GM18909 (cell line): ENCODE results near the gene PNMA1.

ENCODE experiments used
- ATAC-seq: cut with Tn5 transposase; IDR thresholded peaks from one replicate; pipeline ENCODE4 v1.9.1; 2021; ENCODE audit warnings: mild to moderate bottlenecking; ENCODE audit not compliant: unreplicated experiment, poor library complexity

The PNMA1 gene

DNA sequence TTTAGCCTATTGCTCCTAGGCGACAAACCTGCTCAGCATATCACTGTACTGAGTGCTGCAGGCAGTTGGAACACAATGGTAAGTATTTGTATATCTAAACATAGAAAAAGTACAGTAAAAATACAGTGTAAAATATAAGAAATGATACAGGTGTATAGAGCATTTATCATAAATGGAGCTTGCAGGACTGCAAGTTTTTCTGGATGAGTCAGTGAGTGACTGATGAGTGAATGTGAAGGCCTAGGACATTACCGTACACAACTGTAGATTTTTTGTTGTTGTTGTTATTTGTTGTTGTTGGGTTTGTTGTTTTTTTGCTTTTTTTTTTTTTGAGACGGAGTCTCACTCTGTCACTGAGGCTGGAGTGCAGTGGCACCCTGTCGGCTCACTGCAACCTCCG, 33.4 kb downstream of the PNMA1 start:
- ATAC-seq: no peak

- no peak for ATAC-seq
Observed at GRCh38 chr14:73678698-73679097, 35.5 kb downstream of the PNMA1 start.

DNA sequence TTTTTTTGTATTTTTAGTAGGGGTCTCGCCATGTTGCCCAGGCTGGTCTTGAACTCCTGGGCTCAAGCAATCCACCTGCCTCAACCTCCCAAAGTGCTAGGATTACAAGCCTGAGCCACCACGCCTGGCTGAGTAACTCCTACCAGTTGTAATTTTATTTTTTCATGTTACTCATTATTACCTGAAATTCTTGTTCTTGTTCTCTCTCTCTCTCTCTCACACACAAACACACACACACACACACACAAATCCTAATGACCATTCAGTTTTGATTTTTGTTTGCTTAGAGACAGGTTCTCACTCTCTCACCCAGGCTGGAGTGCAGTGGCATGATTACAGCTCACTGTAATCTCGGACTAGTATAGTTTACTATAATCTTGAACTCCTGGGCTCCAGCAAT, 39.2 kb downstream of the PNMA1 start:
- ATAC-seq: no peak

GRCh38 chr14:73667854-73668253, 46.3 kb downstream of the PNMA1 start:
- ATAC-seq: no peak

- no peak for ATAC-seq
Observed at GRCh38 chr14:73666583-73666982, 47.6 kb downstream of the PNMA1 start.

DNA sequence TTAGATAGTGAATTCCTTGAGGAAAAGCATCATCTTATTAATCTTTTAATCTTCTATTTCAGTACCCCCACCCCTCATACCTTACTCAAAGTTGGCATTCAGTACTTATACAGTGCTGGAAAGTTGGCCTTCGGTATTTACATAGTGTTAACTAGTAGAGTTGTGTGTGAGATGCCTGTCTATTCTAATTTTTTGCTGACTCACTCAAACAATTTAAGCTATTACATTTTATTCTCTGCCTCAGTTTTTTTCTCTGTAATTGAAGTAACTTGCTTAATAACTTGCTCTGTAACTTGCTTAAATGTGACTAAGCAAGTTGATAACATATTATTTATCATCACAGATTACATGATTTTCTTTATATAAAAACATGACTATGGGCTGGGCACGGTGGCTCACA, 49.1 kb downstream of the PNMA1 start:
- ATAC-seq: no peak

DNA sequence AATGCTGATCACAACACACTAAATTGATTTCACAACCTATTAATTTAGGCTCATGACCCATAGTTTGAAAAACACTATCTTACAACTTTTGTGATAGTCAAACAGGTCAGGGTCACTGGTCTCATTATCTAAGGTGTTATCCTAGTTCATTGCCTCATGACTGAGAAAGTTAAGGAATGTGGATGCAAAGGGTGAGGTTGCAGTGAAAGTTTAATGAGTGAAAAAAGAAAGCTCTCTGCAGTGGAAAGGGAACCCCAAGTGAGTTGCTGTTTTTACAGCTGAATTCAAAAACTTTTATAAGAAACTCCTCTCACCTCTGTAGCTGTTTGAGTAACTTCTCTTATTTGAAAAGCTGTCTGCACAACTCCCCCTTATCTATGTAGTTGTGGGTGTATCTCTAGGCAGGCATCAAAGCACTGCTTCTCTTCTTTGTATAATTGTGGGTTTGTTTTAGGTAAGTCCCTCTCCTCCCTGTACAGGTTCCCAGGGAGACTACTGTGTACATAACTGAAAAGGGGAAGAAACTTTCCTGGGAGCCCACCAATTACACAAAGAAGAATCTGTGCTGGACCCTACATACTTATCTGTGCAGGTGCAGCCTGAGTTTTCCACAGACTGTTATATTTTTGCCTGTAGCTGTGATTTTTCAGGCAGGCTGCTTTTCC, 50.5 kb downstream of the PNMA1 start:
- ATAC-seq: no peak

GRCh38 chr14:73662487-73662943, 51.7 kb downstream of the PNMA1 start:
- ATAC-seq: no peak

DNA sequence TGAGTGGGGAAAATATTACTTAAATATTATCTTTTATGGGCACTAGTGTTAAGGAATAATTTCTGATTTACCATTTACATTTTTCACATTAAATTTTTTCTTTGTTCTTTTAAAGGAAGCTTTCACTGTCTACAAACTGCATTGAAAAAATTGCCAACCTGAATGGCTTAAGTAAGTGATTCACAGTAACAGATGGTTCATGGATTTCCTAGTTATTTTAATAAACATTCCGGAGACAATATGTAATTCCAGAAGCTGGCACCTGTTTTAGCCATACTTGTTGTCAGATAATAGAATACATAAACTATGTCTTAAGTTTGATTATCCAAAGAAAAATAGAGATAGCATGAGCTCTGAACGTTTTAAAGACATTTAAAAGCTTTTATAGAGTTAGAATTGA, 52.3 kb downstream of the PNMA1 start:
- ATAC-seq: no peak
